AG04449 (cell line): ENCODE data around the gene NHS.
"Not testable (repeated sequence)": the region's sequence is repeated elsewhere in the genome, so short reads cannot be mapped to it uniquely, and the experiment has no call there.

ENCODE experiments used
- CTCF ChIA-PET: fragments of 350-600 bp; formaldehyde crosslinking; extraction: SDS; loops from one replicate; lab custom pipeline; 2021; ENCODE audit warnings: antibody characterized with exemption; lab: Yijun Ruan, JAX
- POLR2A ChIA-PET: fragments of 400-600, 350-600 bp; formaldehyde crosslinking; extraction: SDS; loops from one replicate; lab custom pipeline; 2020; ENCODE audit warnings: antibody characterized with exemption, inconsistent platforms; lab: Yijun Ruan, JAX
- DNase-seq: peaks from one replicate; pipeline ENCODE4 v3.0.0-alpha.2; 2010; ENCODE audit warnings: low read depth, low spot score
- H3K4me3 ChIP-seq: 2 replicates; pipeline ENCODE4 v1.5.1; 2011; ENCODE audit warnings: low read depth, mild to moderate bottlenecking, control low read depth, low read length
- CTCF ChIP-seq: IDR thresholded peaks from one replicate; pipeline ENCODE4 v1.5.1; 2011; ENCODE audit warnings: mild to moderate bottlenecking, moderate library complexity, low read length, control low read depth, inconsistent platforms; ENCODE audit not compliant: insufficient read depth; ENCODE audit errors: missing control alignments

The NHS gene

GRCh38 chrX:17441965-17442364 lies 67.0 kb downstream of the NHS start:
- CTCF ChIA-PET = no interaction called here
- no peak overlapping the region for H3K4me3 ChIP-seq
- POLR2A ChIA-PET = no interaction called here
- no peak for TF ChIP-seq CTCF
- DNase-seq = no peak

GRCh38 chrX:17442898-17443297 lies 67.9 kb downstream of the NHS start:
- ChIA-PET CTCF (no interaction called here), POLR2A (no interaction called here)
- DNase-seq = no peak
- TF ChIP-seq CTCF = no peak
- H3K4me3 ChIP-seq = no peak overlapping the region

- ChIA-PET POLR2A (no interaction called here), CTCF (no interaction called here)
- no peak for TF ChIP-seq CTCF
- no peak overlapping the region for H3K4me3 ChIP-seq
- DNase-seq = no peak
Measured at GRCh38 chrX:17443556-17443955, 68.6 kb downstream of the NHS start.

GRCh38 chrX:17446269-17446668 lies 71.3 kb downstream of the NHS start:
- POLR2A ChIA-PET, DNase-seq, CTCF ChIA-PET: not testable (repeated sequence)

GRCh38 chrX:17448188-17448587 lies 73.2 kb downstream of the NHS start:
- ChIA-PET POLR2A (no interaction called here), CTCF (no interaction called here)
- no peak overlapping the region for H3K4me3 ChIP-seq
- TF ChIP-seq CTCF = no peak
- no peak for DNase-seq

More at GRCh38 chrX:17446269-17446668, 71.3 kb downstream of the NHS start:
- not testable (repeated sequence) for H3K4me3 ChIP-seq

- no peak for DNase-seq
- no peak overlapping the region for H3K4me3 ChIP-seq
- ChIA-PET POLR2A (no interaction called here), CTCF (no interaction called here)
- TF ChIP-seq CTCF = no peak
Measured at GRCh38 chrX:17449866-17450265, 74.9 kb downstream of the NHS start.

- TF ChIP-seq CTCF = no peak
- ChIA-PET CTCF (no interaction called here), POLR2A (no interaction called here)
- H3K4me3 ChIP-seq = no peak overlapping the region
- DNase-seq = no peak
Measured at GRCh38 chrX:17453788-17454187, 78.8 kb downstream of the NHS start.
